Smooth muscle cell of the brain vasculature (primary cell): ENCODE results near the gene PTCD2.

Experiments
- DNase-seq: peaks from one replicate; pipeline ENCODE4 v3.0.0-alpha.2; 2012; ENCODE audit warnings: low read depth, low spot score

The PTCD2 gene, protein sequence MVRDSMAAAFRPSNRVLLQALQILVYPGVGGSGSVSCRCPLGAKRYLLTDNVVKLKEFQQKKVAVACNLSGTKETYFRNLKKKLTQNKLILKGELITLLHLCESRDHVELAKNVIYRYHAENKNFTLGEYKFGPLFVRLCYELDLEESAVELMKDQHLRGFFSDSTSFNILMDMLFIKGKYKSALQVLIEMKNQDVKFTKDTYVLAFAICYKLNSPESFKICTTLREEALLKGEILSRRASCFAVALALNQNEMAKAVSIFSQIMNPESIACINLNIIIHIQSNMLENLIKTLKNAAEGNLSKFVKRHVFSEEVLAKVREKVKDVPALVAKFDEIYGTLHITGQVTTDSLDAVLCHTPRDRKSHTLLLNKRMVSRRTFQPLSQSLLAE

DNA sequence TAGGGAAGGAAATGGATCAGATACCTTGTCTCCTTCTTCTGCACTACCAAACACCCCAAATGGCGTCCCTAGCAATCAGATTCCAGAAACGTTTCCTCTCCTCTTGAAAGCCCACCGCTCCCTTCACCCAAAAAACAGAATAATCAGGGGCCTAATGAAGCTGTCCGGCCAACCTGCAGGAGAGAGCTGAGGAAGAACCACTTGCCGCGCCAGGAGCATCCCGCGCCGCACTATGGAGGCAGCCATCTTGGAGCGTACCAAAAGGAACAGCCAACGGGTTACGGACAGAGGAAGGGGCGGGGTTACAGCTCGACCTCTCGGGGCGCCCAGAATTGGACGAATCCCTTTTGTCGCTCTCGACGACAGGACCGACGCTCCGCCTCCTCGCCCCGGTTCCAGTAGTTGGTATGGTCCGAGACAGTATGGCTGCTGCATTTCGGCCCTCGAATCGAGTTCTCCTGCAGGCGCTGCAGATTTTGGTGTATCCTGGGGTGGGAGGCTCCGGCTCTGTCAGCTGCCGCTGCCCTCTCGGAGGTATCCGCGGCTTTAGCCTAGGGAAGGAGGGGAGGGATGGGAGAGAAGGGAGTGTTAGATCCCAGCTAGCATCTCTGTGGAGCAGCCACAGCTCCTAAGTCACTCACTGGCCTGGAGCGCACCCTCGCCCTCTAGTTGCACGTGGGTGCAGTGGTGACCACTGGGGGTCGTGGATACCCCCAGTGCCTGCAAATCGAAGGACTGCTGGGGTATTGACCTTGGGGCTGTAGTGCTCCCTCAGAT, at the start of gene PTCD2, which contains the start of gene MRPS27:
TSS of gene PTCD2 (plus strand) at position 398 of the 777 bp plus-strand sequence. CDS start at position 408, 10 bp downstream.
TSS of gene MRPS27 (minus strand) at position 265 of the 777 bp plus-strand sequence. CDS start at position 246, 19 bp downstream.
- DNase-seq, result peak; percentile 95

DNA sequence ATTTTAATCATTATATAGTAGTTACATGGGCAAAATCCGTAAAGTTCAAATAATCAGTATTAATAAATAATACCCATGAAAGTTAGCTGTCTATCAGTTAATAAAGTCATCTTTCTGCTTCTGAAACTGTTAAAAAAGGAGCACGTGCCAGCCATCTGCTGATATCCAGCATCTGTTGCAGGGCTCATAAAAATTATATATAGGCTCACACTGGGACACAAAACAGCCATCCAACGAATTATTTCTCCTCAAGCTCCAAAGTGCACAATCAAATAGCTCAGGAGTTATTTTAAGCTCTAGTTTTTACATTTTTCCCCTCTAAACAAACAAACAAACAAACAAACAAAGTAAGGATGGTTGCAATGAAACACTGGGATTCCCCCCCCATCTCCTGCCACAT, 48.5 kb upstream of the PTCD2 start:
- DNase-seq, result no peak

- no peak for DNase-seq
Measured at GRCh38 chr5:72272398-72272797, 47.8 kb upstream of the PTCD2 start.

DNA sequence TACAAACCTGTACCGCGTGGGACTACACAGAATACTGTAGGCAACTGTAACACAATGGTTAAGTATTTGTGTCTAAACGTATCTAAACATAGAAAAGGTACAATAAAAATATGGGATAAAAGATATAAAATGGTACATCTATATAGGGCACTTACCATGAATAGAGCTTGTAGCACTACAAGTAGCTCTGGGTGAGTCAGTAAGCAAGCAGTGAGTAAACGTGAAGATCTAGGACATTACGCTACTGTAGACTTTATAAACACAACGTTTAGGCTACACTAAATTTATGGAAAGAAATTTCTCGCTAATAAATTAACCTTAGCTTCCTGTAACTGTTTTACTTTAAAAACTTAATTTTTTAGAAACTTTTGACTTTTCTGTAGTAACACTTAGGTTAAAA, 46.6 kb upstream of the PTCD2 start:
- DNase-seq, result no peak

DNA sequence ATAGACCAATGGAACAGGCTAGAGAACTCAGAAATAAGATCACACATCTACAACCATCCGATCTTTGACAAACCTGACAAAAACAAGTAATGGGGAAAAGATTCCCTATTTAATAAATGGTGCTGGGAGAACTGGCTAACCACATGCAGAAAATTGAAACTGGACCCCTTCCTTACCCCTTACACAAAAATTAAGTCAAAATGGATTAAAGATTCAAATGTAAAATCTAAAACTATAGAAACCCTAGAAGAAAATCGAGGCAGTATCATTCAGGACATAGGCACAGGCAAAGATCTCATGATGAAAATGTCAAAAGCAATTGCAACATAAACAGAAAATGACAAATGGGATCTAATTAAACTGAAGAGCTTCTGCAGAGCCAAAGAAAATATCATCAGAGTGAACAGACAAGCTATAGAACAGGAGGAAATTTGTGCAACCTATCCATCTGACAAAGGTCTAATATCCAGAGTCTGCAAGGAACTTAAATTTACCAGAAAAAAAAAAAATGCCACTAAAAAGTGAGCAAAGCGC, 43.9 kb upstream of the PTCD2 start:
- no peak for DNase-seq

DNA sequence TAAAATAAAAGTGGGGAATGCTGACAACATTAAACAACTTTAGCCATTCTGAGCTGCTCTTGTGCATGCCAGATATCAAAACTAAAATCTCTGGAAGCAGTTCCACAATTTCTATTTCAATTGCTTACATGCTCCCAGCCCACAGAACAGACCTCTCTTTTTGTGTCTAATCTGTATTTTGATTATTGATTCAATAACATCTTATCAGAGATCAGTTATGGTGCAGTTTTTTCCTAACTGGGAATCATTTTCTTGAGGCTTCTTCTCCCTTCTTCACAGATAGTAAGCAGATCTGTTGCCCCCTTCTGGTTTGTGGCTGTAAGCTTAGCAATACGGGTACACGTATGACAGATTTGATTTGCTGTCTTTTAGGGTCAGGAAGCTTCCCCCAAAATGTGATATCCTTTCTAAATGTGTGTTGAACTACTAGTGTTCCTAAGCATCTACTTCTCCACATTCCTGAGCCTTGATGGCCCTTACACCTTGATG, 39.5 kb upstream of the PTCD2 start:
- DNase-seq, result peak; percentile 37

DNA sequence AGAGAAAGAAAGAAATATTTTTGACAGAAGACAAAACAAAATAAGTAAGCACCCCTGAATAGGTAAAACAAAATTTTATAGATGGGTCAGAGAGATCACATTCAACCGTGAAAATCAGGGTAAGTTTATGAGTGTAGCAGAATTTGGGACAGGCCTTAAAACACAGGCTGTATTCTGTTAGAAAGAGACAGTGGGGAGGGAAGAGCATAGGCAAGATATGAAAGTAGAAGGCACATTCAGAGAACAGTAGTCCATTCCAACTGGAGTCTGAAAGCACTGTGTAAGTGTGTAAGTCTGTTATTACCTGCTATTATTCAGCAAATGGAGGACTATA, 38.8 kb upstream of the PTCD2 start:
- DNase-seq, result no peak

GRCh38 chr5:72281764-72282499, 38.2 kb upstream of the PTCD2 start:
- DNase-seq, result peak; percentile 44

DNA sequence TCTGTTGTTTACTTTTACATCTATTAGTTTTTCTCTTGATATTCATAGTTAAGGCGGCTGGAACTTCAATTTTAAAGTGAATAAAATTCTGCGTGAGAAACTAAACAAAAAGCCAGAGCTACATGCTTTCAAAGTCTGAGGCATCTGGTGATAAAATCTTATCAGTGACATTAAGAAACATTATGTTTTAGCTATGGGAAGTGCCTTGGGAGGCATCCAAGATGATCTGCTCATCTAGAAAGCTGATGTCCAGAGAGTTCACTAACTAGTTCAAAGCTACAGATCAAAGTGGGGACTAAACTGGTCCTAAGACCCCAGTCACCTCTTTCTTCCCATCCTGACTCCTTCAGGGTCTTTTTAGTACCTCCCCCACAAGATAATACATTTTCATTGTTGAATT, 37.3 kb upstream of the PTCD2 start:
- DNase-seq, result no peak

GRCh38 chr5:72283358-72283757, 36.8 kb upstream of the PTCD2 start:
- DNase-seq, result no peak

GRCh38 chr5:72284559-72285423, 35.4 kb upstream of the PTCD2 start:
- DNase-seq, result no peak

- DNase-seq, result no peak
Measured at GRCh38 chr5:72285424-72285821, 34.8 kb upstream of the PTCD2 start.

GRCh38 chr5:72286798-72287197, 33.4 kb upstream of the PTCD2 start:
- no peak for DNase-seq

DNA sequence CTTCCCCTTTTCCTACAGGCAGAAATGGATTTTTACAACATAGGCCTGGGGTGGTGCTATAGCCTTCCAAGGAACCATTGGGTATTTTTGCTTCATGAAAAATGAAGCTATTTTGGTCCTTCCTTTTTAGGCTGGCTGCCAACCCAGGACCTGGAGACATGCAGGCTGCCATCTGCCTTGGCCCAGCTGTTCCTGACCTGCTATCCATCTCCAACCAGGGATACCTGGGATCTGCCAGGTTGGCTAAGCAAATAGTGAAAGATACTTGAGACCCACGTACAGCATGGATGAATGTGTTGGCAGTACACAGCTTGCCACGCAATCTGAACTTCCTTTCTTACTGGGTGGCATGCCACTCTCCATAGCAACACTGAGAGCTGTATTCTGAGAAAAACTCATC, 31.2 kb upstream of the PTCD2 start:
- DNase-seq, result no peak

GRCh38 chr5:72290356-72291133, 29.6 kb upstream of the PTCD2 start:
- DNase-seq, result no peak

DNA sequence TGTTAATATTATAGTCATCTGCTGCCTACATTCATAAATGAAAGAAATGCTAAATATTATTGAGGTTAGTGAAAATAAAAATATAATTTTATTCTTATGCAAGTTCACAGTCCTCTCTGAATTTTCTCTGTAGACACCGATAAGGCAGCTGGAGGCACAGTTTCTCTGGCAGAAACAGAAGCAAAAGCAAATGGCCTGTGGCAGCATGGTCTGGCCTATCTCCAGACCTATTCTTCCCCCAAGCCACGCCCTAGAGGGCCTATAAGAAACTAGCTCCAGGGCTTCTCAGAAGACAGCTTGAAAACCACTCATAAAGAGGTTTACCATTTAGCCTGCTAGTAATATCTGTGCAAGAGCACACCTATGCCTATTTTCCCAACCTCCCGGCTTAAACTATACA, 28.6 kb upstream of the PTCD2 start:
- DNase-seq, result no peak

- no peak for DNase-seq
Measured at GRCh38 chr5:72292411-72292810, 27.8 kb upstream of the PTCD2 start.

GRCh38 chr5:72293495-72294055, 26.6 kb upstream of the PTCD2 start:
- no peak for DNase-seq

DNA sequence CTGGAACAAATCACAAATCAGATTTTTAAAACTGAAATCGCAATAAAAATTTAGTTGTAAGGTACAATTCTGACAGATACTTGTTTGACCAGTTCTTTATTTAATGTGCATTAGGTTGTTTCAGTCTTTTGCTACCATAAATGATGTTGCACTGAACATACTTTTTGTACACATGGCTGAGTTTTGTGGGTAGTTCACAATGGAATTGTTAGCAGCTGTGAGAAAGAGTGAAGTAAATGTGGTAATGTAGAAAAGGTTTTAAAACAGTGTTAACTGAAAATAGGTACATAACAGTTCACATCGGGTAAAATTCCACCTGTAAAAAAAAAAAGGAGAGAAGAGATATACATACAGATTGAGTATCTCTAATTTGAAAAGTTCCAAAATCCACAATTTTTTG, 25.7 kb upstream of the PTCD2 start:
- no peak for DNase-seq

GRCh38 chr5:72295539-72295938, 24.6 kb upstream of the PTCD2 start:
- DNase-seq, result no peak
